ENCODE data around the gene KRT84.

Gene KRT84

DNA sequence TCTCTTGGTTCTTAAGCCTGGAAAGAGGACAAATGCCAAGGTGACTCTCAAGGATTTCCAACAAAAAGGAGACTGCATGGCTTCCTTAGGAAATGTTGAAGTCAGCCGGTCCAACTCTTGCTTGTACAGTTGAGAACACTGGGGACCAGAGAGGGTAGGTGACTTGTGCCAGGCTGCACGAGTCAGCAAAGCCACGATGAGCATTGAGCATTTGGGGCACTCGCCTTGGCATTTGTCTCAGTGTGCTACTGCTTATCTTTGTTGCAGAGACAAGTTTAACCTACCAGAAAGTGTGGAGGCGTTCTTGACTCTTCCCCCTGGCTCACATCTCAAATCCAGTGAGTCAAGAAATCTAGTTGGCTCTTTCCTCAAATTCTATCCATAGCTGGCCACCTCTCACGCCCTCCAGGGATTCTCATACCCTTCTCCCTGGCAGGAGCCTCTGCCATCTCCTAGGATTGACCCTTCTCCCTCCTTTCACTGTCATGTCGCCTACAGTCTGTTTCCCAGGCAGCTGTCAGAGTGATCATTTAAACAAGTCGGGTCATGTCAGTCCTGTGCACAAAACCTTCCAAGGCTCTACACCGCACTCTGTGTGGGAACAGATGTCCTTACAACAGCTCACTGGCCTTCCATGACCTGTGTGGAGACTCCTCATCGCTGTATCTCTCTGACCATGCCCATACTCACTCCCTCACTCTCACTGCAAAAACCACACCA is 47.1 kb downstream of the KRT84 start:
- DNase-seq: no peak

DNA sequence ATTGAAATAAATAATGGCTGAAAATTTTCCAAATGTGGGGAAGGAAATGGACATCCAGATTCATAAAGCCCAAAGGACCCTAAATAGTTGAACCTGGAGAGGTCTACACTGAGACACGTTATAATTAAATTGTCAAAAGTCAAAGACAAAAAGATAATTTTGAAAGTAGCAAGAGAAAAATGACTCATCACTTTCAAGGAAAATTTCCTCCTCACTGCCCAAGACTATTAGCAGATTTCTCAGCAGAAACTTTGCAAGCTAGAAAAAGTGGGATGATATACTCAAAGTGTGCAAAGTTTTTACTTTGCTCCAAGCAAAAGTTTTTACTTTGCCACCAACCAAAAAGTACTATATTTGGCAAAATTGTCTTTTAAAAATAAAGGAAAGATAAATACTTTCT is 48.4 kb downstream of the KRT84 start:
- no peak for DNase-seq

DNA sequence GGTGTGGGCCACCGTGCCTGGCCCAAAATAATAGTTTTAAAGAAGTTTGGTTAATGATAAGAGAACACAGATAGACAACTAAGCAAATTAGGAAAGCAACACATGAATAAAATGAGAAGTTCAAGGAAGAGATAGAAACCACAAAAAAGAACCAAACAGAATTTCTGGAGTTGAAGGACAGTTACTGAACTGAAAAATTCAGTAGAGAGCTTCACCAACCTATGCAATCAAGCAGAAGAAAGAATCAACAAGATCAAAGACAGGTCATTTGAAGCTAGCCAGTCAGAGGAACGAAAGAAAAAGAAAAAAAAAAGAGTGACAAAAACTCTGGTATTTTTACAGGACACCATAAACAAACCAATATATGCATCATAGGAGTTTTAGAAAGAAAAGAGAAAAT is 48.8 kb downstream of the KRT84 start:
- no peak for DNase-seq

DNA sequence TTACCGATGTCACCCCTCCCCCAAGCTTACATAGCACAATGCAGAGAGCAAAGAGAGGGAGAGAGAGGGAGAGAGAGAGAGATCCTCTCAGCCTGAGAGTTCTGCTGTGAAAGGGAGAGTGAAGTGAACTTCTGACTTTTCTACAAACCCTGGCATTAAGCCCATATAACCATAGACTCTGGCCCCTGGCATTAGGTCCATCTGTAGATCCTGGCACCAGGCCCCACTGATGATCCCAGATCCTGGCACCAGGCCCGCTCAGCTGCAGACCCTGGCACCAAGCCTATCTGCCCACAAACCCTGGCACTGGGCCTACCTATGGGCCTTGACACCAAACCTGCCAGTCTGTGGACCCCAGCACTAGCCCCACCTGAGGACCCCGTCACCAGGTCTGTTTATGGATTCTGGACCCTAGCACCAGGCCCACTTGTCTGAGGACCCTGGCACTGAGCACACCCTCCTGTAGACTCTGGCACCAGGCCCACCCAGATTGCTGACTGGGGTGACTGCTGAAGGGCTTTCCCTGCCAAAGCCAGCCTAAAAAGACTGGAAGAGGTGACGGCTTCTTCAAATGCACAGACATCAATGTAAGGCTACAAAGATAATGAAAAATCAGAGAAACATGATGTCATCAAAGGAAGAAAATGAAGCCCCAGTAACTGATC is 49.7 kb downstream of the KRT84 start:
- DNase-seq: no peak

DNA sequence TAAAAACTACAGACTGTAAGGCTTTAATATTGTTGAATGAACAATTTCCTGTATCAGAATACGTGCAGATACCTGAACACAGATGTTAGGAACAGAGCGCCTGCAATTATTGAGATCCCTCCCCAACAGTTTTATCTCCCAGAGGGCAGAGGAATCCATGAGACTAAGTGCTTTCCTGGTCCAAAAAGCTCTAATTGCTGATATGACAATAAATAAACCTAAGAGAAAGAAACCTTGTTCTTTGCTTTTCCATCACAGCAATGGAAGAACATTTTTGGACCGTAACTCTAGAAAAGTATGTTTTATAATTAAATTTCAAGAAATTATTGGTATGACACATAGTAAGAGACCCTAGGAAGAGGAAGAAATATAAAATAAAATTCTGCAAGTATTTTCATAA is 51.3 kb downstream of the KRT84 start:
- DNase-seq: no peak

DNA sequence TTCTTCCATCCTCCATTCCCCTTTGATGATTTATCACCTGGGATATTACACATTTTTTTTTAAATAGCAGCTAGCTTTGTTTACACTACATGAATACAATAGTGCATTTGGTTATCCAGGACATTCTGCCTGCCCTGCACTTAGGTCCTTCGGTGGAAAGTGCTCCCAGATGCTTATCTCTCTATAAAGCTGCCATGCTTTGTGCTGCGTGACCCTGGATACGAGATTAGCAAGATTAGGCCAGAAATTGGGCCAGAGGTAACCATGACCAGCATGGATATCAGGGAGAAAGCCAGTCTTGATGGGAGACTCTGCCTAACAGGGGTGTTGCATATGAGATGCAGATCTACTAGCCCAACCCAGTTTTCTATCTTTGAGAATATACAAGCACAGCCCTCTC is 52.1 kb downstream of the KRT84 start:
- DNase-seq: no peak

DNA sequence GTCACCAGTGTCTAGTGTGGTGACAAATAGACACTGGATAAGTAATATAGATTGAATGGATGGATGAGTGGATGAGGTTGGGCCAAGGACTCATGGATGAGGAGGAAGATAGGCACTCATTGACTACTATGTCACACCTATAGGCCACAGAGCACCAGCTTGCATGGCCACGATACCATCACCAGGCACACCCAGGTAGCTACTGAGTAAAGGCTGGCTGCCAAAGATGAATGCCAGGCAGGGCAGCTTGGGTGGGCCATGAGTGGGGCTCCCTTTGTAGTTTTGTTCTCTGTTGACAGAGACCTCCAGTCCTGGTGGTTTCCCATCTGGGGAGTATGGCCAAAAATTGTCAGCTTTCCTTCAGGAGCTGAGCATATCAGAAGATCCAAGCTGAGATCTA is 53.1 kb downstream of the KRT84 start:
- DNase-seq: no peak

DNA sequence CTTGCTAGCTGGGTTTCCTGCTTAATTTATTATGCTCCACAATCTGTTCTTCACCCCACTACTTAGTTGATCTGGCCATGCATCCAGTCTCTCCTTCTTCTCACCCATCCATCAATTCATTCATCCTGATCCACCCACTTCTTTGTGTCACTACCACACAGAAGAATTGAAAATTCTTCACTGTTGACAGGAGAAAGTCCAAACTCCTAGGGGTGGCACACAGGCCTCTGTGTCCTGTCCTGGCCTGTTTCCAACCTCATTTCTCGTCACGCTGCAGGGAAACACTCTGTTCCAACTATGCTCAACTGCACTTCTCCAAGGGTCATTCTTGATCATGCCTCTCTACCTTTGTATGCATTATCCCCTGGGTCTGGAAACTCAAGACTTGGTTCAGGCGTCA is 53.6 kb downstream of the KRT84 start:
- no peak for DNase-seq

DNA sequence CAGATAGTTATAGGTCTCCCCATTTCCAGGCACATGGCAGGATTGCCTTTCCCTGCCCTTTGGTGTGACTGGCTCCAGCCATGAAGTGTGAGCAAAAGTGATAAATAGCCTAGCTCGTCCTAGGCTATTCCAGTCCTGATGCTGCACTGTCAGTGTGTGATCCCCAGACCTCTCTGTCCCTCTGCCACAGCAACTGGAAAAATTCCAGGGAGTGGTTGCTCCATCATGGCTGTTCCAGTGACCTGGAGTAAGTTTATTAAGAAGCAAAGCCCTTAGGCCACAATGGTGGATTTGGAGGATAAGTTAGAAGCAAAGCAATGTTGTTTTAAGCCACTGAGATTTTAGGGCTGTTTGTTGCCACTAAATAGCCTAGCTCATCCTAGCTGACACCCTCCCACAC is 54.4 kb downstream of the KRT84 start:
- no peak for DNase-seq

DNA sequence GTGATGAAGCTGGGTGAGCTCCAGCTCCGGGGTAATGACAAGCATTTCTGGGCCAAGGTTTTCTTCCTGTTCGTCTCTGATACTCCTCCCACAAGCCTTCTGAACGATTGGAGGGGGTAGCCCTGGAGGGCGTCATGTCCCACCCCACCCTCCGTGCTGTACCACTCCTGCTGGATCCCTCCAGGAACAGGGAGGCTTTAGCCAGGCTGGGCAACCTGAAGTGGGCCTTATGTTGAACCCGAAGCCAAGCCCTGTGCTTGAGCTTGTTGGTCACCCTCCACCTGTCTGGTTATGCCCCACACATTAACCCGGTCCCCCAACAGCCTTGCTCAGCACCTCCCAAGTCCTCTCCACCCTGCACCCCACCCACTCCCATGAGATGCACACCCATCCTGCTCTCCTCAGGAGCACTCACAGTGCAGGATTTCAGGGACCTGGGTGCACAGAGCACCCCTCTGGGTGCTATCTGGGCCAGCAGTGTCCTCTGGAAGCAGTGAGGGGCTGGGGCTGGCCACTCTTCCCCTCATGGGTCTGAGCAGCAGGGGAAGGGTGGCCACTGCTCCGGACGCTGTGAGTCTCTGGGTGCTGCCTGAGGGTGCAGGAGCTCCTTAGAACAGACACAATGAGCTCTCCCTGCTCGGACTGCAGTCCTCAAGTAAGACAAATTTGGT is 57.5 kb downstream of the KRT84 start:
- no peak for DNase-seq
